WTC11 (cell line): ENCODE results near the gene CHRM2. TPM values are rescaled to one million over a fixed set of nuclear protein-coding genes. Genes with fewer than 3 reads are reported as not detected.

ENCODE experiments used
- ATAC-seq: fragments of 200-7000 bp; cut with Tn5 transposase; 2 replicates; pipeline ENCODE4 v1.10.0; 2021; ENCODE audit warnings: mild to moderate bottlenecking, moderate library complexity
- CTCF ChIA-PET: fragments of 300-600 bp; sonication (Branson Sonifier 250); formaldehyde crosslinking; loops from one replicate; lab custom pipeline; 2021; ENCODE audit warnings: antibody characterized with exemption; lab: Charles Lee
- POLR2A ChIA-PET: fragments of 350-600 bp; sonication (Branson Sonifier 250); formaldehyde crosslinking; loops from one replicate; lab custom pipeline; 2021; ENCODE audit warnings: antibody characterized with exemption; lab: Charles Lee
- DNase-seq: peaks from one replicate; pipeline ENCODE4 v3.0.0; 2021; ENCODE audit warnings: low spot score
- H3K27ac Mint-ChIP-seq: 2 replicates; pipeline ENCODE4 v1.8.0; 2021; ENCODE audit warnings: mixed read lengths
- H3K27me3 Mint-ChIP-seq: 2 replicates; pipeline ENCODE4 v1.8.0; 2021; ENCODE audit warnings: low read depth, mild to moderate bottlenecking, moderate library complexity, mixed read lengths
- H3K36me3 Mint-ChIP-seq: 2 replicates; pipeline ENCODE4 v1.8.0; 2021; ENCODE audit warnings: mixed read lengths
- H3K4me1 Mint-ChIP-seq: 2 replicates; pipeline ENCODE4 v1.8.0; 2022; ENCODE audit warnings: mixed read lengths
- H3K4me3 Mint-ChIP-seq: 2 replicates; pipeline ENCODE4 v1.8.0; 2021; ENCODE audit warnings: mild to moderate bottlenecking, moderate library complexity, mixed read lengths
- H3K9me3 Mint-ChIP-seq: 2 replicates; pipeline ENCODE4 v1.8.0; 2021; ENCODE audit warnings: mixed read lengths
- ATF2 ChIP-seq: sonication (generic); formaldehyde crosslinking; IDR thresholded peaks from 2 replicates; pipeline ENCODE4 v1.8.1; 2022; ENCODE audit warnings: low read depth, missing genetic modification reagents, borderline replicate concordance
- ATF3 ChIP-seq: sonication (generic); formaldehyde crosslinking; conservative IDR thresholded peaks from 2 replicates; pipeline ENCODE4 v1.8.1; 2022; ENCODE audit warnings: mild to moderate bottlenecking, missing genetic modification reagents
- CDX4 ChIP-seq: fragments of 250-450 bp; sonication (Bioruptor Pico); IDR thresholded peaks from 2 replicates; pipeline ENCODE4 v1.9.0; 2021; ENCODE audit warnings: moderate library complexity, mild to moderate bottlenecking, inconsistent platforms, borderline replicate concordance
- CREB1 ChIP-seq: sonication (generic); formaldehyde crosslinking; IDR thresholded peaks from 2 replicates; pipeline ENCODE4 v1.8.0; 2023; ENCODE audit warnings: mild to moderate bottlenecking, missing genetic modification reagents
- E2F4 ChIP-seq: sonication (generic); formaldehyde crosslinking; IDR thresholded peaks from 2 replicates; pipeline ENCODE4 v1.8.1; 2022; ENCODE audit warnings: low read depth, mild to moderate bottlenecking, moderate library complexity, missing genetic modification reagents, borderline replicate concordance
- EMX1 ChIP-seq: fragments of 250-450 bp; sonication (Bioruptor Pico); IDR thresholded peaks from 2 replicates; pipeline ENCODE4 v1.8.0; 2021; ENCODE audit warnings: mild to moderate bottlenecking
- ESRRA ChIP-seq: sonication (generic); formaldehyde crosslinking; IDR thresholded peaks from 2 replicates; pipeline ENCODE4 v1.8.1; 2022; ENCODE audit warnings: mild to moderate bottlenecking, missing genetic modification reagents, borderline replicate concordance
- IRF1 ChIP-seq: sonication (generic); formaldehyde crosslinking; IDR thresholded peaks from 2 replicates; pipeline ENCODE4 v1.8.0; 2023; ENCODE audit warnings: missing genetic modification reagents
- IRF2 ChIP-seq: sonication (generic); formaldehyde crosslinking; IDR thresholded peaks from 2 replicates; pipeline ENCODE4 v1.8.0; 2022; ENCODE audit warnings: low read depth, missing genetic modification reagents, borderline replicate concordance
- KAT7 ChIP-seq: sonication (generic); formaldehyde crosslinking; IDR thresholded peaks from 2 replicates; pipeline ENCODE4 v1.8.1; 2023; ENCODE audit warnings: missing genetic modification reagents, mild to moderate bottlenecking, borderline replicate concordance
- MLX ChIP-seq: sonication (generic); formaldehyde crosslinking; IDR thresholded peaks from 2 replicates; pipeline ENCODE4 v1.8.1; 2023; ENCODE audit warnings: mild to moderate bottlenecking, missing genetic modification reagents, moderate library complexity
- MYBL2 ChIP-seq: sonication (generic); formaldehyde crosslinking; IDR thresholded peaks from 2 replicates; pipeline ENCODE4 v1.8.1; 2023; ENCODE audit warnings: mild to moderate bottlenecking, moderate library complexity, missing genetic modification reagents
- NFE2L1 ChIP-seq: sonication (generic); formaldehyde crosslinking; IDR thresholded peaks from 2 replicates; pipeline ENCODE4 v1.8.1; 2023; ENCODE audit warnings: missing genetic modification reagents
- OVOL2 ChIP-seq: fragments of 250-450 bp; sonication (Bioruptor Pico); IDR thresholded peaks from 2 replicates; pipeline ENCODE4 v1.9.0; 2021; ENCODE audit warnings: mild to moderate bottlenecking, borderline replicate concordance
- PRRX2 ChIP-seq: fragments of 250-450 bp; sonication (Bioruptor Pico); IDR thresholded peaks from 2 replicates; pipeline ENCODE4 v1.8.0; 2021; ENCODE audit warnings: mild to moderate bottlenecking
- SMAD3 ChIP-seq: sonication (generic); formaldehyde crosslinking; IDR thresholded peaks from 2 replicates; pipeline ENCODE4 v1.8.0; 2022; ENCODE audit warnings: missing genetic modification reagents, mild to moderate bottlenecking, borderline replicate concordance
- ZNF138 ChIP-seq: sonication (generic); formaldehyde crosslinking; conservative IDR thresholded peaks from 2 replicates; pipeline ENCODE4 v1.8.1; 2022; ENCODE audit warnings: mild to moderate bottlenecking, moderate library complexity, missing genetic modification reagents
- ZNF232 ChIP-seq: sonication (generic); formaldehyde crosslinking; IDR thresholded peaks from 2 replicates; pipeline ENCODE4 v1.8.0; 2022; ENCODE audit warnings: mild to moderate bottlenecking, missing genetic modification reagents
- total RNA-seq: library from RNA; stranded (reverse); gene quantifications from 3 replicates; pipeline ENCODE4 v1.2.3, GENCODE V29; 2021
- TF ChIP-seq, protein P1 (sequence below): sonication (generic); formaldehyde crosslinking; IDR thresholded peaks from 2 replicates; pipeline ENCODE4 v1.8.1; 2023; ENCODE audit warnings: mild to moderate bottlenecking, missing genetic modification reagents
- TF ChIP-seq, protein P2 (sequence below): sonication (generic); formaldehyde crosslinking; IDR thresholded peaks from 2 replicates; pipeline ENCODE4 v1.8.1; 2022; ENCODE audit warnings: mild to moderate bottlenecking, missing genetic modification reagents, moderate library complexity, borderline replicate concordance
- TF ChIP-seq, protein P3 (sequence below): sonication (generic); formaldehyde crosslinking; IDR thresholded peaks from 2 replicates; pipeline ENCODE4 v1.8.1; 2023; ENCODE audit warnings: mild to moderate bottlenecking, missing genetic modification reagents

Gene CHRM2
- total RNA-seq, 1 experiment from 2014 or later, result 0.15 TPM

GRCh38 chr7:136964347-136964746 lies 95.9 kb downstream of the CHRM2 start:
- POLR2A ChIA-PET, result no interaction called here
- no peak for TF ChIP-seq PRRX2
- TF ChIP-seq, protein P1, sequence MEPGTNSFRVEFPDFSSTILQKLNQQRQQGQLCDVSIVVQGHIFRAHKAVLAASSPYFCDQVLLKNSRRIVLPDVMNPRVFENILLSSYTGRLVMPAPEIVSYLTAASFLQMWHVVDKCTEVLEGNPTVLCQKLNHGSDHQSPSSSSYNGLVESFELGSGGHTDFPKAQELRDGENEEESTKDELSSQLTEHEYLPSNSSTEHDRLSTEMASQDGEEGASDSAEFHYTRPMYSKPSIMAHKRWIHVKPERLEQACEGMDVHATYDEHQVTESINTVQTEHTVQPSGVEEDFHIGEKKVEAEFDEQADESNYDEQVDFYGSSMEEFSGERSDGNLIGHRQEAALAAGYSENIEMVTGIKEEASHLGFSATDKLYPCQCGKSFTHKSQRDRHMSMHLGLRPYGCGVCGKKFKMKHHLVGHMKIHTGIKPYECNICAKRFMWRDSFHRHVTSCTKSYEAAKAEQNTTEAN (CRISPR knock-in tag), result no peak
- TF ChIP-seq E2F4 (CRISPR knock-in tag), result no peak
- no peak for TF ChIP-seq ATF2 (CRISPR knock-in tag)
- TF ChIP-seq SMAD3, result no peak
- TF ChIP-seq, protein P2, sequence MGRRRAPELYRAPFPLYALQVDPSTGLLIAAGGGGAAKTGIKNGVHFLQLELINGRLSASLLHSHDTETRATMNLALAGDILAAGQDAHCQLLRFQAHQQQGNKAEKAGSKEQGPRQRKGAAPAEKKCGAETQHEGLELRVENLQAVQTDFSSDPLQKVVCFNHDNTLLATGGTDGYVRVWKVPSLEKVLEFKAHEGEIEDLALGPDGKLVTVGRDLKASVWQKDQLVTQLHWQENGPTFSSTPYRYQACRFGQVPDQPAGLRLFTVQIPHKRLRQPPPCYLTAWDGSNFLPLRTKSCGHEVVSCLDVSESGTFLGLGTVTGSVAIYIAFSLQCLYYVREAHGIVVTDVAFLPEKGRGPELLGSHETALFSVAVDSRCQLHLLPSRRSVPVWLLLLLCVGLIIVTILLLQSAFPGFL (CRISPR knock-in tag), result no peak
- H3K4me3 Mint-ChIP-seq, result no peak overlapping the region
- peaks cover 2% of the 10 kb centered on the region; the same call in 1 of the 2 replicates for H3K9me3 Mint-ChIP-seq
- no peaks in the 10 kb centered on the region for H3K4me1 Mint-ChIP-seq
- H3K36me3 Mint-ChIP-seq, result no peaks in the 10 kb centered on the region
- CTCF ChIA-PET, result no interaction called here
- no peak overlapping the region for H3K27ac Mint-ChIP-seq
- no peaks in the 10 kb centered on the region; the same call in 1 of the 2 replicates for H3K27me3 Mint-ChIP-seq
- ATAC-seq, result no peak
- no peak for DNase-seq

DNA sequence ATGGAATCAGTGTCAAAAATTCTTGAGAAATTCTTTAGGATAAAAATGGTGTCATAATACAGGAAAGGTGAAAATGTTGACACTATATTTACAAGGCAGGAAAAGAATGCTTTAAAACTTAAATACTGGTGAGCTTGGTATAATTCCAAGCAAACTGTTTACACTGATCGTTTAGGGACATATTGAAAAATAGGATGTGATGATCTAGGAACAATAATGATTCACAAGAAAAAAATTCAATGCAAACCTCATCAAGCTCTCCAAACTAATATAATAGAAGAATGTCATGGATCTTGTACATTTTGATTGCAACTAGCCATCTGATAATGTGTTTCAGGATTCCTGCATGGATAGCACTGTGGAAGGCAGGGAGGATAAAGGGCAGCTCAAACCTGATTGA lies 98.4 kb downstream of the CHRM2 start:
- CTCF ChIA-PET, result no interaction called here
- Mint-ChIP-seq H3K27ac (no peak overlapping the region), H3K4me1 (no peaks in the 10 kb centered on the region), H3K4me3 (no peak overlapping the region), H3K27me3 (no peaks in the 10 kb centered on the region; the same call in 1 of the 2 replicates), H3K9me3 (no peaks in the 10 kb centered on the region), H3K36me3 (no peaks in the 10 kb centered on the region)
- TF ChIP-seq MYBL2 (CRISPR knock-in tag) (no peak), IRF2 (CRISPR knock-in tag) (no peak), NFE2L1 (no peak)
- POLR2A ChIA-PET, result no interaction called here
- DNase-seq (no peak), ATAC-seq (no peak)

DNA sequence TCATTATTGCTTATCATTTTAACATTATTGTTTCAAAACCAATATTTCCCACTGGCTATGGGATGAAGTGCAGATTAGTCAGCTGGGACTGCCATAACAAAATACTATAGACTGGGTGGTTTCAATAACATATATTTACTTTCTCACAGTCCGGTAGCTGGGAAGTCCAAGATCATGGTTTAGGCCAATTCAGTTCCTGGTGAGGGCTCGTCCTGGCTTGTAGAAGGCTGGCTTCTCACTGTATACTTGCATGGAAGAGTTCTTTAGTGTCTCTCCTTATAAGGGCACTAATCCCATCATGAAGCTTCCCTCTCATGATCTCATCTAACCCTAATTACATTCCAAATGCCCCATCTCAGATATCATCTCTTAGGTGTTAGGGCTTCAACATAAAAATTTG lies 101.3 kb downstream of the CHRM2 start:
- no peak for DNase-seq
- POLR2A ChIA-PET, result no interaction called here
- Mint-ChIP-seq H3K36me3 (no peaks in the 10 kb centered on the region), H3K27ac (no peak overlapping the region), H3K4me3 (no peak overlapping the region), H3K9me3 (peaks cover 3% of the 10 kb centered on the region; the same call in 1 of the 2 replicates), H3K4me1 (no peaks in the 10 kb centered on the region), H3K27me3 (no peaks in the 10 kb centered on the region; the same call in 1 of the 2 replicates)
- CTCF ChIA-PET, result no interaction called here
- ATAC-seq, result no peak
- no peak for TF ChIP-seq OVOL2 (CRISPR knock-in tag)
- TF ChIP-seq ATF3 (CRISPR knock-in tag), result no peak
- TF ChIP-seq MLX (CRISPR knock-in tag), result no peak
- TF ChIP-seq ZNF232, result no peak
- no peak for TF ChIP-seq EMX1 (CRISPR knock-in tag)
- no peak for TF ChIP-seq IRF1 (CRISPR knock-in tag)
- TF ChIP-seq, protein P3, sequence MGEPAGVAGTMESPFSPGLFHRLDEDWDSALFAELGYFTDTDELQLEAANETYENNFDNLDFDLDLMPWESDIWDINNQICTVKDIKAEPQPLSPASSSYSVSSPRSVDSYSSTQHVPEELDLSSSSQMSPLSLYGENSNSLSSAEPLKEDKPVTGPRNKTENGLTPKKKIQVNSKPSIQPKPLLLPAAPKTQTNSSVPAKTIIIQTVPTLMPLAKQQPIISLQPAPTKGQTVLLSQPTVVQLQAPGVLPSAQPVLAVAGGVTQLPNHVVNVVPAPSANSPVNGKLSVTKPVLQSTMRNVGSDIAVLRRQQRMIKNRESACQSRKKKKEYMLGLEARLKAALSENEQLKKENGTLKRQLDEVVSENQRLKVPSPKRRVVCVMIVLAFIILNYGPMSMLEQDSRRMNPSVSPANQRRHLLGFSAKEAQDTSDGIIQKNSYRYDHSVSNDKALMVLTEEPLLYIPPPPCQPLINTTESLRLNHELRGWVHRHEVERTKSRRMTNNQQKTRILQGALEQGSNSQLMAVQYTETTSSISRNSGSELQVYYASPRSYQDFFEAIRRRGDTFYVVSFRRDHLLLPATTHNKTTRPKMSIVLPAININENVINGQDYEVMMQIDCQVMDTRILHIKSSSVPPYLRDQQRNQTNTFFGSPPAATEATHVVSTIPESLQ, result no peak
- no peak for TF ChIP-seq ESRRA (CRISPR knock-in tag)
- TF ChIP-seq ATF2 (CRISPR knock-in tag), result no peak
- TF ChIP-seq CREB1 (CRISPR knock-in tag), result no peak
- TF ChIP-seq KAT7 (CRISPR knock-in tag), result no peak
- no peak for TF ChIP-seq CDX4
- no peak for TF ChIP-seq ZNF138
